Skin epidermis (tissue), 12 donors: Measurements from ENCODE around the gene ANXA2.
"Not testable (repeated sequence)": the region's sequence is repeated elsewhere in the genome, so short reads cannot be mapped to it uniquely, and the experiment has no call there.

Experiments
- H3K27ac ChIP-seq, 21 experiments: fragments of 200-600 bp; sonication (generic) in 11 of 21; one replicate each; pipeline ENCODE4 v1.5.0; 2020; ENCODE audit warnings: mild to moderate bottlenecking in 3 of 21, inconsistent platforms in 2 of 21, moderate library complexity in 2 of 21
- H3K4me3 ChIP-seq, 7 experiments: fragments of 200-600 bp; sonication (generic) in 2 of 7; one replicate each; pipeline ENCODE4 v1.5.0; 2020; ENCODE audit warnings: inconsistent platforms in 2 of 7, mild to moderate bottlenecking in 2 of 7, moderate library complexity in 1 of 7

Gene ANXA2

GRCh38 chr15:60374628-60375081 lies 23.1 kb downstream of the ANXA2 start:
- H3K27ac ChIP-seq: peak overlapping the region in 20 of 21 experiments; percentile 43 to 88 (median 79)
- no peak overlapping the region for H3K4me3 ChIP-seq

GRCh38 chr15:60374209-60374608 lies 23.6 kb downstream of the ANXA2 start:
- Histone ChIP-seq H3K27ac (peak overlapping the region in 20 of 21 experiments; percentile 17 to 88 (median 79)), H3K4me3 (no peak overlapping the region)

GRCh38 chr15:60373745-60374144 lies 24.0 kb downstream of the ANXA2 start:
- Histone ChIP-seq H3K27ac (peak overlapping the region in 19 of 21 experiments; percentile 17 to 88 (median 79)), H3K4me3 (no peak overlapping the region)

DNA sequence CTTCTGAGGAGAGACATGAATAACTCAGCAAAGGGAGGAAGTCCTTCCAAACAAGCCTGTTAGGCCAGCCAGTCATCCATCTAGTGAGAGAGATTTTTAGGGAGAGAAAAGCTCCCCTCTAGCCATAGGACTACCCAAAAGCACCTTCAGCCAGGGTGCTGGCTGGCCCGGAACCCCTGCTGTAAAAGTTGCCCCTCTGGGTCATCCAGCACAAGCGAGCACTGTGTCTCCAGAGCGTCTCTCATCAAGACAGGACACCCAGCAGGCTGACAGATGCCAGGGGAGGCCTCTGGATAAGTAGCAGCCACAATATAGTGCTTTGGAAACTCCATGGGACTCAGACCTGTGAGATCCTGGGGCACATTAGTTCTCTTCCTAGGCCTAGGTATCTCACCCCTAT lies 24.5 kb downstream of the ANXA2 start:
- no peak overlapping the region for H3K4me3 ChIP-seq

GRCh38 chr15:60372756-60373155 lies 25.0 kb downstream of the ANXA2 start:
- peak overlapping the region in 19 of 21 experiments; percentile 55 to 88 (median 80) for H3K27ac ChIP-seq
- H3K4me3 ChIP-seq: no peak overlapping the region

More for the DNA sequence above, 24.5 kb downstream of the ANXA2 start:
- peak overlapping the region in 19 of 21 experiments; percentile 17 to 88 (median 79) for H3K27ac ChIP-seq

DNA sequence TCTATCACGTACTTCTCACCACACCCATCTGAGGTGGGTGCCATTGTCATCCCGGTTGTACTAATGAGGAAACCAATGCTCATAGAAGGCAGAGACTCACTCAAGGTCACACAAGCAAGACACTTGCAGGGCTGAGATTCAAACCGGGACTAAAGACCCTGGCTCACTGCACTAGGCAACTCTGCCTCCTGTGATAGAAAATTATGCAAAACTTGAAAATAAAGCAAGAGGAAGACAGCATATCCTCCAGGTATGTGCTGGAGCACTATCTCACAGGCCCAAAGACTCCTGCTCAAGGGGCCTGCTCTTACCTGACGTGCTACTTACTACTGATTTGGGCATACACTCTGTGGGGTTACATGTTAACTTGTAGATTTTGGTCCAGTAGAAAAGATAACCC lies 25.6 kb downstream of the ANXA2 start:
- Histone ChIP-seq H3K4me3 (no peak overlapping the region), H3K27ac (peak overlapping the region in 20 of 21 experiments; percentile 37 to 88 (median 80))

DNA sequence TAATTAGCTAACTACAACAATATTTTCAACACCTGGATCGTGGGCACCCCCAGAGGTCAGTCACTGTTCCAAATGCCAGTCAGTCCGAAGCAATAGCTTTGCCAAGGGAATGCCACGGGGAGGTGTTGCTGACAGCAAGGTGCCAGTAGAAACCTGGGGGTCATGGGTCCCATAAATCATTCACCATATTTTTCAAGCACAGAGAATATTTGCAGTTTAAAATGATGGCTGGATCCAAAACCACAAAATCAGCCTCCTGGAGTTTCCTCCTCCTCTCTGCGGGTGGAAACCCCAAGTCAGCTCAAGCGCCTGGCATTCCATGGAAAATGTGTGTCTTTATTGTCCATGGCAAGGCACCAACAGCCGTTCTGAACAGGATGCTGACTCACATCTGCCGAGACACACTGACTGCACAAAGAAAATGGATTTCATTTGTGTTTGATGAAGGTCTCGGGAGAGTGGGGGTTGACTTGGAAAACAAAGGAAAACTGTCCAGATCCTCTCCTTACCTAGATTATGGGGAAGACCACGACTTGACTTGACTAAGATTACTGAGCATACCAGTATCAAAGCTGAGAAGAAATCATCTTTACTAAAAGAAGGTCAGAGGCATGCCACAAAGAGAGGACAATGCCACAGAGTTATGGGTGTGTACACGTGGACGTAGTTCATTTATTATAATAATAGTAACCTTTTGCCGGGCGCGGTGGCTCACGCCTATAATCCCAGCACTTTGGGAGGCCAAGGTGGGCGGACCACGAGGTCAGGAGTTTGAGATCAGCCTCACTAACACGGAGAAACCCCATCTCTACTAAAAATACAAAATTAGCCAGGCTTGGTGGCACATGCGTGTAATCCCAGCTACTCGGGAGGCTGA lies 26.4 kb downstream of the ANXA2 start:
- H3K27ac ChIP-seq: peak overlapping the region in 20 of 21 experiments; percentile 37 to 88 (median 80)
- H3K4me3 ChIP-seq: no peak overlapping the region

GRCh38 chr15:60370869-60371136 lies 27.0 kb downstream of the ANXA2 start:
- H3K27ac ChIP-seq: peak overlapping the region in 20 of 21 experiments; percentile 5 to 88 (median 80)
- no peak overlapping the region for H3K4me3 ChIP-seq

GRCh38 chr15:60370105-60370868 lies 27.5 kb downstream of the ANXA2 start:
- Histone ChIP-seq H3K27ac (peak overlapping the region in 19 of 21 experiments; percentile 5 to 88 (median 79)), H3K4me3 (no peak overlapping the region)

- peak overlapping the region in 16 of 21 experiments; percentile 2 to 88 (median 78) for H3K27ac ChIP-seq
- no peak overlapping the region for H3K4me3 ChIP-seq
Observed at GRCh38 chr15:60369696-60370095, 28.1 kb downstream of the ANXA2 start.

GRCh38 chr15:60364612-60364924 lies 33.2 kb downstream of the ANXA2 start:
- peak overlapping the region in 4 of 21 experiments; percentile 2 to 75 (median 42) for H3K27ac ChIP-seq
- no peak overlapping the region for H3K4me3 ChIP-seq

DNA sequence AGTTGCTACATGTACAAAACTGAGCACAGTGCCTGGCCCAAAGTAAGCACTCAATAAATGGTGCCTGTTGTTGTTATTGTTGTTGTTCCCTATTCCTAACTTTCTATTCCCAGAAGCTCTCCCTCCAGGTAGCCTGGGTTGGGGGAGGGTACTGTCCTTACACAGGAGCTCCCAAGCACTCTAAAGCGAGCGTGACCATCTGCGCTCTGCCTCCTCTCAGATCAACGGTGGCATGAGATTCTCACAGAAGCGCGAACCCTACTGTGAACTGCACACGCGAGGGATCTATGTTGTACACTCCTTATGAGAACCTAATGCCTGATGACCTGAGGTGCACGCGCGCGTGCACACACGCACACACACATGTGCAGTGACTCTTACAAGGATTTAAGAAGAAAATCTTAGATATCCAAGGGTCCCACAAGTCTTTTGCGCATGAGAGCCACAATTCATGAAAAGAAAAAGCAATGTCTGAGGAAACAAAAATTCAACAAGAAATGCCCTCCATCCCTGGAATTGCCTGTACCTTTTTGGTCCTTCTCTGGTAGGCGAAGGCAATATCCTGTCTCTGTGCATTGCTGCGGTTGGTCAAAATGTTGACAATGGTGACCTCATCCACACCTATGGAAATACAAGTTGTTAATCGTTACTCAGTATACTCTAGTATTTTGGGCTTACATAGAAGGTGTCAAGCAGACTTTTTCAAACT lies 33.7 kb downstream of the ANXA2 start:
- Histone ChIP-seq H3K27ac (peak overlapping the region in 9 of 21 experiments; percentile 2 to 76 (median 60)), H3K4me3 (no peak overlapping the region)

GRCh38 chr15:60363087-60363549 lies 34.7 kb downstream of the ANXA2 start:
- no peak overlapping the region for H3K4me3 ChIP-seq
- H3K27ac ChIP-seq: peak overlapping the region in 15 of 21 experiments; percentile 9 to 78 (median 52)

DNA sequence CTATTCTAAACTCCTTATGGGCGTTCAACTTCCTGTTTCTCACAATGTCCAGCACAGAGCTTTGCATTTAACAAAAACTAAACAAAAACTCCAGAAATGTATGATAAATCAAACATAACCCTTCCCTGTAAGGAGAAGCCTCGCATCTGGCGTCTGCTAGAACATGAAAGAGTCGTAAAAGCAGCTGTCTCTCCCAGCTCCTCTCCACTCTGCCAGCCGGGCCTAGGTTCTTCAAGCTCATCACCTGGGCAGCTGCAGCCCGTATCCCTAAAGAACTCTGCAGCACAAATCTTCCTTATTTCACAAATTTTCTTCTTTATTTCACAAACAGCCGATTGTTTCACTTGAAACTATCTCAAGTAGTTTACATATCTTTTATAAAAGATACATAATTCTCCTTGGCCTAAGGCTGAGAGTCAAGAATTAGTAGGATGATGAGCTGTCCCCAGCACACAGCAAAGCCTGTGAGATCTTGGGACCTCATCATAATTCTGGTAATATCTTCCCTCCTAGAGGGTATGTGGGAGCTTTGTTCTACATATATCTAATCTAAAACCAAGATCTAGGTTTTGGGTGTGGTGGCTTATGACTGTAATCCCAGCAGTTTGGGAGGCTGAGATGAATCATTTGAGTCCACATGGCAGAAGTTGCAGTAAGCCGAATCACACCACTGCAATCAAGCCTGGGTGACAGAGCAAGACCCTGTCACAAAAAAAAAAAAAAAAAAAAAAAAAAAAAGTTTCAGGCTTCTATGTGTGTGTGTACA lies 35.3 kb downstream of the ANXA2 start:
- Histone ChIP-seq H3K27ac (peak overlapping the region in 17 of 21 experiments; percentile 4 to 87 (median 60)), H3K4me3 (no peak overlapping the region)

GRCh38 chr15:60359738-60360137 lies 38.0 kb downstream of the ANXA2 start:
- not testable (repeated sequence) for H3K4me3 ChIP-seq
- peak overlapping the region in 1 of 21 experiments; percentile 3 for H3K27ac ChIP-seq

GRCh38 chr15:60358935-60359682 lies 38.7 kb downstream of the ANXA2 start:
- Histone ChIP-seq H3K27ac (peak overlapping the region in 1 of 21 experiments; percentile 3), H3K4me3 (no peak overlapping the region)

GRCh38 chr15:60356832-60357231 lies 41.0 kb downstream of the ANXA2 start:
- Histone ChIP-seq H3K4me3 (no peak overlapping the region), H3K27ac (no peak overlapping the region)

DNA sequence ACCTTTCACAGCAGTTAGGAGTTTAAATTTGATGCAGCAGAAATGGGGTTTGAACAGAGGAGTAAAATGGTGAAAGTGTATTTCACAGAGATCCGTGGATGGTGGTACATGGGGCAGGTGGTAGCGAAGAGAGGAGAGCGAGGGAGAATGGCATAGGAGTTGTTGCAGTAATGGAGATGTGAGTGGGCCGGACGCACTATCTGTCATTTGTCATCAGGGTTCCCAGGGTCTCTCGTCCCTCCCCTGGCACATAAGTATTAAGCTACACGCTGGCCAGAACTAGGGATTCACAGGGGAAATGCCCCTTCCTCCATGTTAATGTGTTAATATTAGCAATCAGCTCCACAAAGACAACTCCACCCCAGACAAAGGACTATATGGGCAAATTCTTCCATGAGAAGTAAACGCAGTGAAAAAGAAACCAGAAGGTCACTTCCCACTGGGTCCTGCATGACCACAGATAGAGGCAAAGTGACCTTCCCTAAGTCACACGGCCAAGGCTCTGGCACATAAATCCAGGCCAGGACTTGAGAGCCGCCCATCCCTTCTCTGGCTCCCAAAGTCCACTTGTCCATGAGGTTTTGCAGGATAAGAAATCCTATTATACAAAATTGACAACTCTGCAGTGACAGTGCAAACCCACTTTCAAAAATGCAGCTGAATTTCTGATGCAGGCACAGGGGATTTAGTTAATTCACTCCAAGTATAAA lies 42.5 kb downstream of the ANXA2 start:
- Histone ChIP-seq H3K27ac (no peak overlapping the region), H3K4me3 (no peak overlapping the region)
